HG03378 (cell line): ENCODE results near the gene MEF2A.

ENCODE experiments used
- ATAC-seq: cut with Tn5 transposase; IDR thresholded peaks from one replicate; pipeline ENCODE4 v1.9.1; 2021; ENCODE audit warnings: mild to moderate bottlenecking, moderate library complexity; ENCODE audit not compliant: unreplicated experiment

The MEF2A gene

DNA sequence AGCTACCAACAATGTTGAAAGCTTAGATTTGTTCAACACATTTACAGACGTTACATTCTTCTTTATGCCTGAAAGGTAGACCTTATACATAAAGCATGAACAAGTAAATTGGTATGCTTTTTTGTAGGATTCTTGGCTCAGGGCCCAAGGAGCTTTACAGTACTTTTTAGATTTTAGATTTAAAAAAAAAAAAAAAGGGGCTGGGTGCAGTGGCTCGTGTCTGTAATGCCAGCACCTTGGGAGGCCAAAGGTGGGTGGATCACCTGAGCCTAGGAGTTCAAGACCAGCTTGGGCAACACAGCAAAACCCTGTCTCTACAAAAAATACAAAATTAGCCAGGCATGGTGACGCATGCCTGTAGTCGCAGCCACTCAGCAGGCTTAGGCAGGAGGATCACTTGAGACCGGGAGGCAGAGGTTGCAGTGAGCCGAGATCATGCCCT, 39.7 kb downstream of the MEF2A start:
- no peak for ATAC-seq

- ATAC-seq, result no peak
Measured at GRCh38 chr15:99605990-99606389, 40.2 kb downstream of the MEF2A start.

- no peak for ATAC-seq
Measured at GRCh38 chr15:99606646-99607045, 40.9 kb downstream of the MEF2A start.

GRCh38 chr15:99613481-99613880, 47.7 kb downstream of the MEF2A start:
- ATAC-seq, result no peak

DNA sequence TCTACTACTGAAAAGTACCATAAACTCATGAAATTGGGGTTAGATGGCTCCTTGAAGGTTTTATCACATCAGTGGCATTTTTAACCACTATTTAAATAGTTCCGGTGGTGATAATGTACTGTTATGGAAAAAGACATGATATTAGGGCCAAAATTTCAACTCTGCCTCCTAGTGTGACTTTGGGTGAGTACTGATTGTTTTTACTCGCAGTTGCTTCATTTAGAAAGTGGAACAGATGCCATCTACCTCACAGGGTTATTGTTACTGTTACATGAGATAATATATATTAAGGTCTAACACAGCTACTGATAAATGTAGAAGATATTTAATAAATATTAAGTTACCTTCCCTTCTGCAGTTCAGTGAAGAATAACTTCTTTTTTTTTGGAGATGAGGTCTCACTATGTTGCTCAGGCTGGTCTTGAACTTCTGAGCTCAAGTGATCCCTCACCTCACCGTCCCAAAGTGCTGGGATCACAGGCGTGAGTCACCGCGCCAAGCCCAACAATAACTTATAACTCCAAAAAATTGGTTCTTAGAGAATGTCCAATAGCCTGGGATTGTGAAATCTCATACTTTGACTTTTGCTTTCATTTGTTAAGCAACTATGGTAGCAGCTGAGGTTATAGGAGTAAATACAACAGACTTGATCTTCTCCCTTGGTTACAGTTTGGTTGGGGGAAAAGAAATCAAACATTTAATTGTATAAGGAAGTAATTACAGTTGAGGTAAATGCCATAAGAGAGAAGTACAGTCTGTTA, 48.3 kb downstream of the MEF2A start:
- ATAC-seq, result no peak

GRCh38 chr15:99614749-99615288, 49.0 kb downstream of the MEF2A start:
- no peak for ATAC-seq

DNA sequence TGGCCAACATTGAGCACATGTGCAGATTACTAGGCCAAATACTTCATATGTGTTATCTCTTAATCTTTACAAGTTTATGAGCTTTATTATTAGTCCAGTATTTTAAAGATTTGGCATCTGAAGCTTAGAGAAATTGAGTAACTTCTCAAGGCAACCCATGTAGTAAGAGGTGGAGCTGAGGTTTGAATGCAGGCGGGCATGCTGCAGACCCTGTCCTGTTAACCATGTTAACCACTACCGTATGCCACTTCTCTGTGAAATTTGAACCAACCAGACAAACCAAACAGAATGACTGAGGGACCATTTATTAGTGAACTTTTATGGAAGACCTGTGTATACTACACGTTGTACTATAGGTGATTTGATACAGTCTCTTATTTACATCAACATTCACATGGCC, 49.7 kb downstream of the MEF2A start:
- ATAC-seq, result no peak

DNA sequence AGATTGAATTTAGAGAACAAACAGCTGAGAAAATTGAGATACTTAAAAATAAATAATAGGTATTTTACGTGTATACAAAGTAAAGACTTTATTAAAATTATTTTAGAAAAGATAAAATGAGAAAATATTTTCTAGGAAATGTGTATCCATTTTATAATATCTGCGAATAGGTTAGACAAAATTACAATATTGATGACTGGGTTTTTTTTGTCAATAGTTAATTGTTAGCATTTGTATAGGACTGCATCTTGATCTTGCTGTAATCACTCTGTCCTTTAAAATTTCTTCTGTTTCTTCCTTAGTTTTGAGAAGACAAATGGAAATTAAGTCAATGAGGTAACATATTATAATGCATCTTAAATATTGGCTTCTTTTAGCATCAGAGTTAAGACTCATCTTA, 50.3 kb downstream of the MEF2A start:
- no peak for ATAC-seq

DNA sequence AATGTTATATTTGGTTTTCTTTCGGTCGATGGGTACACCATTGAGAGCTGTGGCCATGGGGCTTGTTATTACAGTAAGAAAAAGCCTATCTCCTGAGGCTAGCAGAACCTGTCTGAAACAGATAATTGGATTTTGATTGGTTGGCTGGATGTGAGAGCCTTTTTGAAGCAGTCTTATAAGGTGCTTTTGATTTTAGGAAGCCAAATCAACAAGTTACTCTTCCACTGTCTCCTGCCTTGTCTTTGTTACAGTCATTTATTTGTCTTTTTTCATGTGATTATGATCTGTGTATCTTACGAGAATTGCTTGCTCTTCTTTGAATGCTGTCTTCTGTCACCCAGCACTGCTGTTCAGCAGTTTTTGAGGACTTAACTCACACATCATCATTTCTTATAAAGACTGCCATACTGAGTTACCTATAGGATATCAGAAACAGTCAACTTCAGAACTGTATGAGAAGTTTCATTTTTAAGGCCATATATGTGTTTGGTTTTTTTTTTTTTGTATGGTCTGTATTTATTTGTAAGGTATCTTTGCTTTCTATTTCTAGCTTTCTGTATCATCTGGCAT, 51.1 kb downstream of the MEF2A start:
- ATAC-seq, result no peak

DNA sequence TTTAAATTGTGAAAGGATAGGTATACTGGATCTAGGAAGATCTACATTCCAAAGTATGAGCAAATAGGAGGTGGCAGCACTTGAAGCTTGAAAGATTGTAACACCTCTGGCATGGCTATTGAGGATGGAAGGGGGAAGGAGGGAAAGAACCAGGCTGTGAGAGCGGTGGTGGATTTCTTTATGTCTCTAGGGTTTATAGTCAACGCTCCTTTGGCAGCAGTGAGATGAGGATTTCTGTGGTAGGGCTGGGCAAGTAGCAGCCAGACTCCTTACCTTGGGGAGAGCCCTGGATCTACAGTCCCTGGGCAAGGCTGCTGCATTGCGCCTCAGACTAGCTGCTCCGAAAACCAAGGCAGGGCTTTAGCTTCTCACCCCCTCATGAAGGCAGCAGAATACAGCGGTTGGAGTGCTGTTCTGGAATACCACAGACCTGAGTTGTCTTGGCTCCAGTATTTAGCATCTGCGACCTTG, 53.2 kb downstream of the MEF2A start:
- no peak for ATAC-seq

DNA sequence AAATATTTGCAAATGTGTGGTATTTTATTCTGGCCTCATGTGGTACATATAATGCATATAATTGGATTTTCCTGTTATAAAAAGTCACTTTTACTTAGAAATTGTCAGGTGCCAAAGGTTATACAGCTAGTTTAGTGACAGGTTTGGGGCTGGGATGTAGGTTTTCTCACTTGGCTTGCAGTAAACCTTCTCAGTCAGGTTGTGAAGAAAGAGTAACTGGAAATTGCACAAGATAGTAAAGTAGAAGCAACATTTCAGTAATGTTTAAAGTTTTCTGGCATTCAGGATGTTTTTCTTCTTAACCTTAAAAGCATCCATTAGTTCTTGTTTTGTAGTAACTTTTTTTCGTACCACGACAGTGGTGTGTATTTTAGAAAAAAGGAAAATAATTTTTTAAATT, 53.9 kb downstream of the MEF2A start:
- no peak for ATAC-seq

GRCh38 chr15:99620178-99620577, 54.4 kb downstream of the MEF2A start:
- ATAC-seq, result no peak

GRCh38 chr15:99621767-99622166, 56.0 kb downstream of the MEF2A start:
- ATAC-seq, result no peak

DNA sequence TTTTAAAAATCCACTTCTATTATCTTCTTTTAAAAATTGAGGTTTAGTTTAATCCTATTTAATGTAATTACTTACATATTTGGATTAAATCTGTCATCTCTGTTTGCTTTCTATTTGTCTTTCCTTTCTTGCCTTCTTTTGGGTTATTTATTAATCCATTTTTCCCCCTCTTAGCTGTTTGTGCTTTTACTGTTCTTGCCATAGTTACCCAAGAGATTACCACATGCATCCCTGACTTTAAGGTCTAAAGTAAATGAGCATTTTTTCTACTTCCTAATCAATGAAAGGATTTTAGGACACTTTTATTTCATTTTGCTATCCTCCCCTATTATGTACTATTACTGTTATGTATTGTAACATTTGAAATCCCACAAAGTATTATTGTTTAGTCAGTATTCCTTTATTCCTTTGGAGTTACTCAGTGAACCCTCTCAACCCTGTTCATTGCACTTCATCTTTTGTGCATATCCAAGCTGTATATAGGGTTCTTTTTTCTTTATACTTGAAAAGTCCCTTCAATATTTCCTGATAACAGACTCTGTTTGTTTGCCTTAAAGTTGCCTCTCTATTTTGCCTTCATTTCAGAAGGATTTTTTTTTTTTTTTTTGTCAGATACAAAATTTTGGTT, 62.7 kb downstream of the MEF2A start:
- no peak for ATAC-seq

DNA sequence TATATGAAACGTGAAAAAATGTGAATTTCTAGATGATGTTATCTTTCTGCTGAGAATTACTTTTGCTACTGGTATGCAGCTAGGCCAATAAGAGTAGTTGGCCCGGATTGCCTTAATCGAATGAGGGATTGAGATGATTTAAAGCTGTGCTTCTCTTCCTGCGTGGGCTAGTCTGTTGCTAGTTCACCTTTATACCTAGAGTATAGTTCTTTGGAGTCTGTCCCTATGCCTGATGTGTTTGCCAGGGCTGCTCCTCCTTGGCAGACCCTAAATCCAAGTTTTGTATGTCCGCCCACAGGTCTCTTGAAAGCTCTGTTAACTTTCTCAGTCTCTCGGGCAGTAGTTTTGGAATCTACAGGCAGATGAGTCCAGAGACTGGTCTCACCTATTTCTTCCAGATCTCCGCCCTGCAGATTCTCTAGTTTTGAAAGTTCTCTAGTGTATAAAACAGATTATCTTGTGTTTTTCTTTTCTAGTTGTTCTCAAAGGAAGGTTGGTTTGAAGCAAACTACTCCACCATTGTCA, 64.9 kb downstream of the MEF2A start:
- no peak for ATAC-seq

GRCh38 chr15:99631255-99631654, 65.5 kb downstream of the MEF2A start:
- ATAC-seq, result peak; percentile 93

DNA sequence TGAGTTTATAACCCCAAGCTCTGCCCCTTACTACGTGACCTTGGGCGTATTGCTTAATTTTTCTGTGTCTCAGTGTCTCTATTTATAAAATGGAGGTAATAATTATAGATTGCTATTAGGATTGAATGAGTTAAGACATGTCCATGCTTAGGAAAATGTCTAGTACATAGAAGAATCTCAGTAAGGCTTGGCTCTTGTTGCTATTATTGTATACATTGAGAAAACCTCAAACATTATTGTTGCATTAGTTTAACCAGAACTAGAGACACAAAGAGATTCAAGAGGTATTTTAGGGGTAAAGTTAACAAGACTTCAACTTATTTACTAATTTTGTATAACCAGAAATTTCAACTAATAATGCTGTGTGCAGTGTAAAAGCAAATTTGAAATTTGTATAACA, 66.7 kb downstream of the MEF2A start:
- ATAC-seq, result no peak

- ATAC-seq, result no peak
Measured at GRCh38 chr15:99633655-99634054, 67.9 kb downstream of the MEF2A start.

DNA sequence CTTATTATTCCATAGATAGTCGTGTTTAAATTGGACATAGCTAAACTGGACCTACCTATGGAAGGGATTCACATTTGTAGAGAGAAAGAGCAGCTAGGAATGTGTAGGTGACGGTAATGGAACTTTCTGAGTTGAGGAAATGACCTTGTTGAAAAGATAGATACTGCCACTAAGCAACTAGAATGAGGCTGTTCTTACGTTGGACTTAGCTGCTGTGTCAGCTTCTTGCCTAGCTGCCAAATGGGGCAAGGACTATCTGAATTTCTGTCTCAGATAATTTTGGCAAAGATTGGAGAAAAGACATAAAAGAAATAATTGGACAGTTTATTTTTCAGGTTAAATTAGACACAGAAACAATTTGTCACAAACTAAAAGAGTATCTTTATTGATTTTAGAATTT, 68.8 kb downstream of the MEF2A start:
- no peak for ATAC-seq

DNA sequence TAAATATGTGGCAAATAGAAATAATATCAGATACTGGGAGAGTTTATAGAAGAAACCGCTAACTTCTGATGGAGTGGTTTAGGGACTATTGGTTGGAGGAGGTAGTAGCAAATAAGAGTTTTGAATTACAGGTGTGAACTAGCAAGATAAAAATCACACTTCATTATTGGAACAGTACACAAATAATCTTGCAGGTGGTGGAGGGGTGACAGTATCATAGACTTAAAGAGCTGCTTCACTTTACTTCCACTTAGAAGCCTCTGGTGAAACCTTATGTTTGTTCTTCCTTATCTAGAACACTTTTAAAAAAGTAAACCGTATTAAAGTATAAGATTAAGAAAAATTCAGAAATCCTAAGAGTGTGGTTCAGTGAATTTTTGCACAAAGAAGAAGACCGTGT, 69.4 kb downstream of the MEF2A start:
- ATAC-seq, result no peak

GRCh38 chr15:99635794-99636193, 70.0 kb downstream of the MEF2A start:
- ATAC-seq, result peak; percentile 68
